GM18498 (cell line): ENCODE data around the gene MC1R.
"Not testable (repeated sequence)": the region's sequence is repeated elsewhere in the genome, so short reads cannot be mapped to it uniquely, and the experiment has no call there.

Experiments
- ATAC-seq: cut with Tn5 transposase; IDR thresholded peaks from one replicate; pipeline ENCODE4 v1.9.1; 2021; ENCODE audit warnings: mild to moderate bottlenecking, moderate library complexity; ENCODE audit not compliant: unreplicated experiment

Gene MC1R

GRCh38 chr16:89913408-89914387, 5.0 kb upstream of the MC1R start:
- no peak for ATAC-seq

DNA sequence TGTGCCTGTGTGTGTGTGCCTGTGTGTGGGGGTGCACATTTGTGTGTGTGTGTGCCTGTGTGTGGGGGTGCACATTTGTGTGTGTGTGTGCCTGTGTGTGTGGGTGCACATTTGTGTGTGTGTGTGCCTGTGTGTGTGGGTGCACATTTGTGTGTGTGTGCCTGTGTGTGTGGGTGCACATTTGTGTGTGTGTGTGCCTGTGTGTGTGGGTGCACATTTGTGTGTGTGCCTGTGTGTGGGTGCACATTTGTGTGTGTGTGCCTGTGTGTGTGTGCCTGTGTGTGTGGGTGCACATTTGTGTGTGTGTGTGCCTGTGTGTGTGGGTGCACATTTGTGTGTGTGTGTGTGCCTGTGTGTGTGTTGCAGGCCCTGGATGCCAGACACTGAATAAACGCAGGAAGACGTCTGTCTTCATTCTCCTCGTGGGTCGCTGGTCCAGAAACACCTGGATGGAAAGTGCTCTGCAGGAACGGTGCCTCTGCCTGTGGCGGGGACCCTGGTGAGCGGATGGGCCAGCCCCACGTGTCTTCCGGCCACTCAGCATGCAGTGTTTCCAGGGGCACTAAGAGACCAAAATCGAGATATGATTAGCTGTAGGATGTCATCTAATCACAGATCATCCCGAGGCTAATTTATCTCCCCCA, 3.9 kb upstream of the MC1R start:
- ATAC-seq, result not testable (repeated sequence)

DNA sequence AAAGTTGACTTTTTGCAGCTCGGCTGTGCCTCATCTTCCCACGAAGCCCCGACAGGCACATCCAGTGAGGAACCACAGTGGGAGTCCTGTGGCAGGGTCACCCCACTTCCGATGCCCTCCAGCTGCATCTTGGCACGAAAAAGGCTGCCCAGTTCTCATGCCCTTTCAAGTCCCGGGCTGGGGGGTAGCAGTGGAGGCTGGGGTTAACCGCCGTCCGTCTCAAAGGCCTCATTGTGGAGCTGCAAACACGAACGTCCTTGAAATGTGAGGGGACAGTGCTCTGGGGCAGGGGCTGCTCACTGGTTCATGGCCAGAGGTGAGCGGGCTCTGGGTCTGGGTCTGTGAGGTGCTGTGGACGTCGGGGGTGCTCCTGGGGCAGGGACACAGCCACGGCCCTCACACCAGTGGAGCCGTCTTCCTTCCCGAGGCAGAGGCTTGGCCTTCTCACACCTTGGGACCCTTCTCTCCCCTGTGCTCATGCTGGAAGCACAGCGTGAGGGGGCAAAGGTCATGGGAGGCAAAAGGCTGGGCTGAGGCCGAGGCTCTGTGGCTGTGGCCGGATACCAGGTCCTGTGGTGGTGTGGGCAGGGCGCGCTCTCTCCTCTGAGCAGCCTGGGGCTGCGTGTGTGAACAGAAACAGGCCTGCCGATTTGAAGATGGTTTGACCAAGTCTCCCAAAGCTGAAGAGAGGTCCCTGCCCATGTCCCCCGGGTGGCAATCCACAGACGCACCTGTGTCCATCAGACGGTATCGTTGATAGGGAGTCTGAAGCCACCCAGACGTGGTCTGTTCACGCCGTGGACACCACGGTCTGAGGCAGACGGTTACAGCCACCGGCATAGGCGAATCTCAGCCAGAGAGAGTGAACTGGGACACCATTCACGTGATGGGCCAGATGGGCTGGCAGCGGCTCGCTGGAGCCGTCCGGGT, 3.1 kb upstream of the MC1R start:
- no peak for ATAC-seq

DNA sequence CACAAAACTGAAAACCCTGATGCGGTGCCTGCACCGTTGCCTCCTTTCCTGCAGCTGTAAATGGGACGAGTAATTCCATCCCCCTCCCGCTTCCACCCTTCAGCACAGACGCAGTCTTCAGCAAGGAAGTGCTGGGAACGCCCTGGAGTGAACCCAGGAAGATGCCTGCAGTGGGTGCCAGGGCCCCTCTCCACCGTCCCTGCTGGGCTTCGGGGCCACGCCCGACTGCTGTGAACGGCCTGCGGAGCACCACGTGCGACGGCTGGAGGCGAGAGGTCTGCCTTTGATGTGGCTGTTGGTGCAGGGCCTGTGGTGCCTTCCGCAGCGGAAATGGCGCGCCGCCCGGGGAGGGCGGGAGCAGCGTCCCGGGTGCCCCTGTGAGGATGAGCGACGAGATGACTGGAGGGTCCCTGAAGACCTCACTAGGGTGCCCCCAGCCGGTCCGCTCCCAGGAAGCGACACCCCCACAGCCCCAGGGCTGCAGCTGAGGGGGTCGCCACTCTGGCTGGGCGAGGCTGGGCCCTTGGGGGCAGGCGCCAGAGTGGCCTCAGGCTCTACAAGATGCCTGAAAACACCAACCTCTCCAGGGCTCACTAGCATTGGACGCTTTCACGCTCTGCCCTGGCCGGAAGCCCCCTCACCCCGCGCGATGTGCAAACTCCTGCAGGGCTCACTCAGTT, 749 bp upstream of the MC1R start:
- ATAC-seq, result peak; percentile 75

- no peak for ATAC-seq
These were observed 1.1 kb downstream of the MC1R start for GRCh38 chr16:89919535-89920406.

- ATAC-seq, result no peak
These were observed 2.1 kb downstream of the MC1R start for GRCh38 chr16:89920723-89921122.

- ATAC-seq, result no peak
These were observed 2.6 kb downstream of the MC1R start for GRCh38 chr16:89921131-89921701.

GRCh38 chr16:89921702-89922476, 3.2 kb downstream of the MC1R start:
- no peak for ATAC-seq

GRCh38 chr16:89922477-89922883, 3.8 kb downstream of the MC1R start:
- no peak for ATAC-seq

- peak; percentile 32 for ATAC-seq
These were observed 4.4 kb downstream of the MC1R start, which contains the start of gene TUBB3 for GRCh38 chr16:89922884-89923639. TUBB3 (plus strand) TSS chr16:89923342; CDS start chr16:89923402, 60 bp downstream.

GRCh38 chr16:89923640-89924296, 5.1 kb downstream of the MC1R start:
- ATAC-seq, result no peak

DNA sequence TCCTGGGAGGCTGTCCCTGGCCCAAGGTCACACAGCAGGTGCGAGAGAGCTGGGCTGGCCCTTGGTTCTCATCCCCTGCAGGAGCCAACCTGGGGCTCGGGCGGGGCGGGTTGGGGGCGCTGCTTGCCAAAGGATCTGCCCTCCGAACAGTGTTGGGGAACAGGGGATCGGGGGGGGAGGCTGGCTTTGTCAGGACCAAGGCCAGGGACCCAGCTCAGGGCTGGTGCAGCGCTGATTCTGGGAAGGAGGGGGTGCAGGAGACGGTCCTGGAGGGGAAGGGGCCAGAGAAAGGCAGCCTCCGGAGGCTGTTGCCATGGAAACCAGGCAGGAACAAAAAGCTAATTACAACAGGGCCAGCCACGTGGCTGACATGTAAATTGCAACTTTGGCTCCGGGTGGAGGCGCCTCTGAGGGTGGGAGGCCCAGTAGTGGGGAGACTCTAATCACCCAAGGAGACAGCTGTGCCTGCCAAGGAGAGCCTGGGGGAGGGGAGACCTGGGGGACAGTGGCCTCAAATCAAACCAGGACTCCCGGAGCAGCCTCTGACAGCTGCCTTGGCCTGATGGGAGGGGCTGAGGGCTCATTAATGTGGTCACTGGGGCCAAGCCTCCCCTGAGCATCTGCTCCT, 5.7 kb downstream of the MC1R start:
- ATAC-seq, result no peak

- no peak for ATAC-seq
These were observed 6.3 kb downstream of the MC1R start for GRCh38 chr16:89924925-89925307.

DNA sequence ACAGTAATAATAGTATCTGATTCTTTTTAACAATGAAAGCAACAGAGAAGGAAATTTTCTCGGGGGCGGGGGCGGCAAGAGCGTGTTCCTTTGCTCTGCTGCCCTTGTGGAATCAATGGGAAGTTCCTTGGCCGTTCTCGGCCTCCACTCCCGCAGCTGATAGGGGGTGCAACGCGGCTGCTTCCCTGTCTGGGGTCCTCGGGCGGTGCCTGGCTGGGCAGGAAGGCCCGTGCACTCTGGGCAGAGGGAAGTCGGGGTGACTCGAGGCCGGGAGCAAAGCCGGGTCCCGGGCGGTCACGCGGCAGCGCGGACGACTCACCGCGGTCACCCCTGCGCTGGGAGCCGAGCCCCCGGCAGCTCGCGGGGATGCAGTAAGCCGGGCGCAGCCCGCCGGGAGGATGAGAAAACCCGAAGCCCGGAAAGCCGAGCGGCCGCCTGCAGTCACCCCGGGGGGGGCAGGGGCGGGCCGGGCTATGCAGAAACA, 7.0 kb downstream of the MC1R start:
- no peak for ATAC-seq

GRCh38 chr16:89931305-89931896, 12.7 kb downstream of the MC1R start:
- ATAC-seq, result no peak

GRCh38 chr16:89931964-89932363, 13.3 kb downstream of the MC1R start:
- no peak for ATAC-seq
